Measurements from ENCODE around the gene TXNDC2. TPM values are rescaled to one million over a fixed set of nuclear protein-coding genes. Genes with fewer than 3 reads are reported as not detected.

TXNDC2 gene
- total RNA-seq, 1 donor from 2014 or later = 0.49 TPM

DNA sequence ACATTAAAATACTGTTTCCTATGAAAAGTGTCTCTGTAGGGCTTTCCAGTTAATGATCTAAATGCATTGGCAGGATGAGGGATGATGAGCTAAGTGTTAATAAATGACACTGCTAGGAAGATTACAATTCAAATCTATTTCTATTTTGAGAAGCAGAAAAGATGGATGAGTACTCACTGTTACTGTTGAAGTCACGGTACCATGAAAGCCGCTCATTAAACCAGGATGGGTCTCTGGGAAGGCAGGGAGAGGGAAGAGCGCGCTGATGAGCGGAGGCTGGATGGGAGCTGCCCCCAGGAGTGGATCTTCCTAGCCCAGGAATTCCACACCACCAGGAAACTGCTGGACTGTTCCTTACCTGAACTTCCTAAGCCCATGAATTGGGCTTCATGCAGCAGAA, 27.1 kb upstream of the TXNDC2 start:
- H3K9me3 ChIP-seq = no peaks in the 10 kb centered on the region
- DNase-seq (ENCODE audit: extremely low spot score in 2 of 2) = no peak
- H3K4me3 ChIP-seq = no peak overlapping the region
- no peaks in the 10 kb centered on the region for H3K27me3 ChIP-seq
- peaks cover 21% of the 10 kb centered on the region for H3K4me1 ChIP-seq
- no peak for TF ChIP-seq POLR2AphosphoS5 (IDR thresholded peaks at IDR 0.05; ENCODE audit: insufficient read depth in 1 of 2, low read depth in 1 of 2)
- no peak for TF ChIP-seq POLR2A (IDR thresholded peaks at IDR 0.05)
- TF ChIP-seq, protein P1, sequence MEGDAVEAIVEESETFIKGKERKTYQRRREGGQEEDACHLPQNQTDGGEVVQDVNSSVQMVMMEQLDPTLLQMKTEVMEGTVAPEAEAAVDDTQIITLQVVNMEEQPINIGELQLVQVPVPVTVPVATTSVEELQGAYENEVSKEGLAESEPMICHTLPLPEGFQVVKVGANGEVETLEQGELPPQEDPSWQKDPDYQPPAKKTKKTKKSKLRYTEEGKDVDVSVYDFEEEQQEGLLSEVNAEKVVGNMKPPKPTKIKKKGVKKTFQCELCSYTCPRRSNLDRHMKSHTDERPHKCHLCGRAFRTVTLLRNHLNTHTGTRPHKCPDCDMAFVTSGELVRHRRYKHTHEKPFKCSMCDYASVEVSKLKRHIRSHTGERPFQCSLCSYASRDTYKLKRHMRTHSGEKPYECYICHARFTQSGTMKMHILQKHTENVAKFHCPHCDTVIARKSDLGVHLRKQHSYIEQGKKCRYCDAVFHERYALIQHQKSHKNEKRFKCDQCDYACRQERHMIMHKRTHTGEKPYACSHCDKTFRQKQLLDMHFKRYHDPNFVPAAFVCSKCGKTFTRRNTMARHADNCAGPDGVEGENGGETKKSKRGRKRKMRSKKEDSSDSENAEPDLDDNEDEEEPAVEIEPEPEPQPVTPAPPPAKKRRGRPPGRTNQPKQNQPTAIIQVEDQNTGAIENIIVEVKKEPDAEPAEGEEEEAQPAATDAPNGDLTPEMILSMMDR (IDR thresholded peaks at IDR 0.05) = no peak
- intact Hi-C loops (cut with DNase I) = no loop called here
- H3K36me3 ChIP-seq = no peaks in the 10 kb centered on the region
- H3K27ac ChIP-seq = no peak overlapping the region

DNA sequence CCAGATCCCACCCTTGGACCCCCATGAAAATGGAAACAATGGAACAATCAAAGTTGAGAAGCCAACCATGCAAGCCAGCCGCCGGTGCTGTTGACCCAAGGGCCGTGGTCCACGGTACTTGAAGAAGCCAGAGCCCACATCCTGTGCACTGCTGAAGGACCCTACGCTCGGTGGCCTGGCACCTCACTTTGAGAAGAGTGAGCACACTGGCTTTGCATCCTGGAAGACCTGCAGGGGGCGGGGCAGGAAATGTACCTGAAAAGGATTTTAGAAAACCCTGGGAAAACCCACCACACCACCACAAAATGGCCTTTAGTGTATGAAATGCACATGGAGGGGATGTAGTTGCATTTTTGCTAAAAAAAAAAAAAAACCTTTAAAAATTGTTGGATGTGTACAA, 26.5 kb upstream of the TXNDC2 start:
- no peak overlapping the region for H3K4me3 ChIP-seq
- DNase-seq (ENCODE audit: extremely low spot score in 2 of 2) = no peak
- intact Hi-C loops (cut with DNase I) = no loop called here
- H3K4me1 ChIP-seq = peaks cover 18% of the 10 kb centered on the region
- TF ChIP-seq POLR2A (IDR thresholded peaks at IDR 0.05) = no peak
- no peak for TF ChIP-seq POLR2AphosphoS5 (IDR thresholded peaks at IDR 0.05; ENCODE audit: insufficient read depth in 1 of 2, low read depth in 1 of 2)
- TF ChIP-seq, protein P1 (IDR thresholded peaks at IDR 0.05) = no peak
- no peaks in the 10 kb centered on the region for H3K36me3 ChIP-seq
- no peaks in the 10 kb centered on the region for H3K9me3 ChIP-seq
- no peak overlapping the region for H3K27ac ChIP-seq
- H3K27me3 ChIP-seq = no peaks in the 10 kb centered on the region

DNA sequence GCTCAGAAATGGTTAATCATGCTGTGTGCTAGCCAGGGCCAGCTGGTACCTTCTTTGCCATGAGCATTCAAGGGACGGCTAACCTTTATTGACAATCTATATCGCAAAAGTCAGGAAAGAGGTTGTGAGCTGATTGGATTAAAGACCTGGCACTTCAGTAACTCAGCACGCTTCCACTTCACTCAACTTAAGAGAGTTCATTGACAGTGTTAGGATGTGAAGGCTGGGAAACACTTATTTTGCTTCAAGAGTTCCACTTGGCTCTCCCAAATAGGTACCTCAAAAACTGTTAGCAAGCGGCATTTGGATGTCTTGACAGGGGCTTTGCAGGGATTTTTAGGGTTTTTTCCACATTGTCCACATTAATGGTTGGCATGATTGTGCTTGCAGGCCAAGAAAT, 25.1 kb upstream of the TXNDC2 start:
- no peak for TF ChIP-seq POLR2A (IDR thresholded peaks at IDR 0.05)
- no peak for TF ChIP-seq POLR2AphosphoS5 (IDR thresholded peaks at IDR 0.05; ENCODE audit: insufficient read depth in 1 of 2, low read depth in 1 of 2)
- TF ChIP-seq, protein P1 (IDR thresholded peaks at IDR 0.05) = no peak
- intact Hi-C loops (cut with DNase I) = no loop called here
- H3K4me1 ChIP-seq = peaks cover 13% of the 10 kb centered on the region
- H3K27ac ChIP-seq = no peak overlapping the region
- no peaks in the 10 kb centered on the region for H3K9me3 ChIP-seq
- no peaks in the 10 kb centered on the region for H3K27me3 ChIP-seq
- H3K36me3 ChIP-seq = no peaks in the 10 kb centered on the region
- no peak overlapping the region for H3K4me3 ChIP-seq
- DNase-seq (ENCODE audit: extremely low spot score in 2 of 2) = no peak

DNA sequence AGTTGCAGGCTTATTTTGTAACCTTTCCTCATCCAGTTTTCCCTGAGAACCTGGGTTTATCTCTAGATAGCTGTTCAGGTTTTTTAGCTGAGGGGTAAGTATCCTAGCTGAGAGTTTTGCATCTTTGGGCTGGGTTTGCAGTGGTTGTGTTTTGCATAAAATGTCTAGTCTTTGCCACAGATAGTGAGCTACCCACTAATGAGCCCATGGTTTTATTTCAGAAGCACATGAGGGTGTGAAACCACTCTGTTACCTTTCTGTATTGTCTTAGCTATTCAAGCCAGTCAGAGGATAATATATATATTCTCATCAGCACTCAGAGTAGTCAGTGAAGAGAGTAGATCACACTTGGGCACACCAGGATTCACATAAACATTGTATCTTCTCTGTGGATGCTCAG, 24.6 kb upstream of the TXNDC2 start:
- H3K27ac ChIP-seq = no peak overlapping the region
- H3K36me3 ChIP-seq = no peaks in the 10 kb centered on the region
- H3K27me3 ChIP-seq = no peaks in the 10 kb centered on the region
- peaks cover 9% of the 10 kb centered on the region for H3K4me1 ChIP-seq
- H3K4me3 ChIP-seq = no peak overlapping the region
- no peak for DNase-seq (ENCODE audit: extremely low spot score in 2 of 2)
- H3K9me3 ChIP-seq = no peaks in the 10 kb centered on the region
- TF ChIP-seq, protein P1 (IDR thresholded peaks at IDR 0.05) = no peak
- no peak for TF ChIP-seq POLR2A (IDR thresholded peaks at IDR 0.05)
- no peak for TF ChIP-seq POLR2AphosphoS5 (IDR thresholded peaks at IDR 0.05; ENCODE audit: insufficient read depth in 1 of 2, low read depth in 1 of 2)
- intact Hi-C loops (cut with DNase I) = no loop called here

DNA sequence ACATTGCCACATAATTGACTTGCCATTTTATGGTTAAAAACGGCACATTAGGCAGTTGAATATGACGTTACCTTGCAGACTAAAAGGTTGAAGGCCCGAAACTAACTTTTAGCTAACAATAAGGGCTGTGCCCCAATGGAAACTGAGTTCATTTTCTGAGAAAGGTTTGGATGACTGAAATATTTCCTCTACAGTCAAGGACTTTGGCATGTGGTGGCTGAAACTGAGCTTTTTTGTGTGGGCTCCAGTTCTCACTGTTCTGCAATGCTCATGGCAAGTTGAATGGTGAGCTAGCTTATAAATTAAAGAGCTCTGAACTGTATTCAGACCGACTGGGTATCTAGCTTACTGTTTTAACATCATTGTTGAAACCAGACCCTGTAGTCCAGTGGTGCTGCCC, 23.8 kb upstream of the TXNDC2 start:
- Histone ChIP-seq H3K9me3 (no peaks in the 10 kb centered on the region), H3K4me1 (peaks cover under 1% of the 10 kb centered on the region), H3K27me3 (no peaks in the 10 kb centered on the region), H3K27ac (no peak overlapping the region), H3K36me3 (no peaks in the 10 kb centered on the region), H3K4me3 (no peak overlapping the region)
- TF ChIP-seq, protein P1 (IDR thresholded peaks at IDR 0.05) = no peak
- no peak for TF ChIP-seq POLR2AphosphoS5 (IDR thresholded peaks at IDR 0.05; ENCODE audit: insufficient read depth in 1 of 2, low read depth in 1 of 2)
- no peak for TF ChIP-seq POLR2A (IDR thresholded peaks at IDR 0.05)
- intact Hi-C loops (cut with DNase I) = no loop called here
- DNase-seq (ENCODE audit: extremely low spot score in 2 of 2) = no peak
